SW 1271 (cell line): ENCODE measurements around the gene NAA16.
"Not testable (repeated sequence)": the region's sequence is repeated elsewhere in the genome, so short reads cannot be mapped to it uniquely, and the experiment has no call there.

ENCODE experiments used
- DNase-seq, 2 experiments: peaks; one replicate each; lab custom pipeline; 2025; lab: John Stamatoyannopoulos, UW

The NAA16 gene

DNA sequence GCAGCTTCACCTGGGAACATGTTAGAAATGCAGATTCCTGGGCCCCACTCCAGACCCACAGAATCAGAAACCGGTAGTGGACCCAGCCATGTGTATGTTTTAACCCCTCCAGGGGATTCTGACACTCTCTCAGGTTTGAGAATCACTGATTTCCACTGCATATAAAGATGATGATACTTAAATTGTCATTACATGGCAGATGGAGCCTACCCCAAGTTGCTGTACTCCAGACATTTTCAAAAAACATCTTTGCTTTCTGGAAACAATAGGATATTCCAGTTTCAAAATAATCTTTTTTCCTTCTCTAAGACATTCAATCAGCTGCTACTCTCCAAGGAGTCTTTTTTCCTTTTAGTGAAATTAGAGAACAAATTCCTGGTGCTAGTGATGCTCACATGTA, 97.7 kb downstream of the NAA16 start:
- no peak for DNase-seq

DNA sequence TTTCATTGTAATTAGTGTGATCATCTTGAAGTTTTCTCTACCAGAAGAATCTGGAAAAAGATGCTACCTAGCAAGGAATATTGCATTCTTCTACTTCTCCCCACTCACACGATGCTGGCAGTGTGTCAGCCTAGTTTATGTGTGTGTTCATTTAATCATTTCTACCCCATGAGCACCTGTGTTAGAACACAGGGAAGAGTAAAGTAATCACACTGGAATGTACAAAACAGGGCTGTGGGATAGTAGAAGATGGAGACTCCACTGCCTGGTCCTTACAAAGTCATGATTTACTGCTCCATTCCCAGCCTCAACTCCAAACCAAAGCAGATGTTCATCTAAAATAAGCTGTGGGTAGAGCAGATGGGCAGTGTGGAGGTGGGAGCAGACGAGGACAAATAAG, 98.5 kb downstream of the NAA16 start:
- DNase-seq: no peak

GRCh38 chr13:41411060-41411459, 100.0 kb downstream of the NAA16 start:
- no peak for DNase-seq

DNA sequence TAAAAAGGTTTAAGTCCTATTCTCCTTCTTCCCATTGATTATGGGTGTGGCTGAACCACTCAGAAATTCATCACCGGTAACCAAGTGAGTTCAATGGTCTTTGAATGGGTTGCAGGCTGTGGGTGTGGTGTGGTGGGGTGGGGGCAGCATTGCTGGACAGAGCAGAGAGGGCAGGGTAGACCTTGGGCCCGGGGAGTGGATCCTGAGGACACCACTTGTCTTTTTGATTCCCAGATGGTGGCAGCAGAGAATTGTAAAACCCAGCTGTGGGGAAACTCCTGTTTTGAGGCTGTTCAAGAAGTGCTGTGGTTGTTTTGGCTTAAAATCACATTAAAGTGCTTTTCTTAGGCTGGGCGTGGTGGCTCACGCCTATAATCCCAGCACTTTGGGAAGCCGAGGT, 100.5 kb downstream of the NAA16 start:
- DNase-seq: no peak

- DNase-seq: no peak
These were observed 102.8 kb downstream of the NAA16 start for GRCh38 chr13:41413872-41414271.

- DNase-seq: no peak
These were observed 105.2 kb downstream of the NAA16 start for GRCh38 chr13:41416276-41416675.

GRCh38 chr13:41418027-41418426, 107.0 kb downstream of the NAA16 start:
- no peak for DNase-seq

GRCh38 chr13:41418731-41419130, 107.7 kb downstream of the NAA16 start:
- no peak for DNase-seq

DNA sequence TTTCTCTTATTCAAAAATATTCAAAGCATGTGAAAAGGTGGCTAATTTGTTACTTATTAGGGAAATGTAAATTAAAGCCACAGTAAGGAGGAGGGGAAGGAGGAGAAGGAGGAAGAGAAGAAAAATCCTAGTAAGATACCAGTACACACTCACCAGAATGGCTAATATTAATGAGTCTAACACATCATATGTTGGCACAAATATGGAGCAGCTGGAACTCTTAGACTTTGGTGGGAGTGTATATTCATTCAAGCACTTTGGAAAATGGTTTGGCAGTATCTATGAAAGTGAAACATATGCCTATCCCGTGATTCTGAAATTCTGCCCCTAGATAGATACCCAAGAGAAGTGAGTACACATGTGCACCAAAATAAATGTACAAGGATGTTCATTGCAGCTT, 108.1 kb downstream of the NAA16 start:
- DNase-seq: no peak

- DNase-seq: no peak
These were observed 109.1 kb downstream of the NAA16 start for GRCh38 chr13:41420146-41420545.

DNA sequence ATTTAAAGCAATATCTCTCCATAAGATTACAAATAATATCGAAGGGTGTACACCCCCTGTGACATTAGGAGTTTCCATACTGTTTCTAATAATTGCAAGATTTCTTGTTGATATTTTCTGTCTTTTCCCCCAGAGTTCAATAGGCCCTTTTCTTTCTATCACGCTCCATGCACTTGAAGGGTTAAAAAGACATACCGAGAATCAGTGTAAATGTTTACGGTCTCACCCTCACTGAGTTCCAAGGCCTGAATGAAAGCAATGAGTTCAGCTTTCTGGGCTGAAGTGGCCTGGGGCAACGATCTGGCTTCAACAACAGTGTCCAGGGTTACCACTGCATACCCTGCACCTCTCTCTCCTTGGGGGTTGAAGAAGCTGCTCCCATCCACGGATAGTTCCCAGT, 110.3 kb downstream of the NAA16 start:
- not testable (repeated sequence) for DNase-seq

- not testable (repeated sequence) for DNase-seq
These were observed 110.9 kb downstream of the NAA16 start for GRCh38 chr13:41421983-41422382.

DNA sequence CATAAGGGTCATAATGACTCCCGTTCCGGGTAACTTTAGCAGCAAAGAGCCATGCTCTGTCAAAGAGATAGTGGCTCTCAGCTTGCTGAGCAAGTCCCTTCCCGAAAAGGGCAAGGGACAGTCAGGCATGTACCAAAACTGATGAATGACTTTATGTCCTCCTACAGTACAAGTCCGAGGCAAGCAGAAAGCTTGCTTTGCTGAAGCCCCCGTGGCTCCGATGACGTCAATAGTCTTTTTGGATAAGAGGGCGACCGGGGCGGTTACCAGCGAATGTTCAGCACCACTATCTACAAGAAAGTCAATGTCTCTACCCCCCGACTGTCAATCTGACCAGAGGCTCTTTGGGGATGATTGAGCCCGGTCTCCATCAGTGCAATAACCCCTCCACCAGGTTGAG, 112.2 kb downstream of the NAA16 start:
- not testable (repeated sequence) for DNase-seq

DNA sequence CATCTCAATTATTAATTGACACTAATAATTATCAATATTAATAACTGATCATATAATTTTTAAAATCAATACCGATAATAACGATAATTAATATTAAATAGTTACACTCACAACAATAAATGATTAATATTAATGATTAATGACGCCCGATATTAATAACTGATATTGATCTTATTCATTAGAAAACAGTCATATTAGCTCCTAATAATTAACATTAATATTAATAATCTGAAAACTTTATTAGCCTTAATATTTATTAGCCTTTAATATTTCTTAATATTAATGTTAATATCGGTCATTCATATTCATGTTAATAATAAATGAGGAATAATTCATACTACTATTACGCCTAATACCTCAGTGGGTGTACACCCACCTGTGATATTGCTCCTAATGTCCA, 113.6 kb downstream of the NAA16 start:
- DNase-seq: not testable (repeated sequence)

DNA sequence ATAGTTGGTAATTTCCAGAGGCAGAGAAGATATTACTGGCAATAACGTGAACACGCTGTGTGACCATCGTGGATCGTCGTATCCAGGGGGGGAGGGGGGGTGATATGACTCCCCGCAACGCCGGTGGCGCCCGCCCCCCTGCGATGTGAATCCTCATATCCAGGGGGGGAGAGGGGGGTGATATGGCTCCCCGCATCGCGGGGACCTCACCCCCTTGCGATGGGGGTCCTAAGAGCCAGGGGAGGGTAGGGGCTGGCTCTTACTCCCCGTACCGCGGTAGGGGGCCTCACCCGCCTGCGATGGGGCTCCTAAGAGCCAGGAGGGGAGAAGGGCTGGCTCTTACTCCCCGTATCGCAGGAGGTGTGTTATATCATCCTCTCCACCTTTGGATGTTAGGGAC, 115.0 kb downstream of the NAA16 start:
- DNase-seq: no peak
